GM21423 (cell line): ENCODE data around the gene HEG1.
"Not testable (repeated sequence)": the region's sequence is repeated elsewhere in the genome, so short reads cannot be mapped to it uniquely, and the experiment has no call there.

Experiments
- ATAC-seq: cut with Tn5 transposase; IDR thresholded peaks from one replicate; pipeline ENCODE4 v1.9.1; 2021; ENCODE audit warnings: mild to moderate bottlenecking, moderate library complexity; ENCODE audit not compliant: unreplicated experiment

The HEG1 gene

GRCh38 chr3:124960105-124960504, 95.7 kb downstream of the HEG1 start:
- ATAC-seq, result no peak

GRCh38 chr3:124957951-124958350, 97.8 kb downstream of the HEG1 start:
- not testable (repeated sequence) for ATAC-seq

GRCh38 chr3:124952282-124952855, 103.4 kb downstream of the HEG1 start:
- ATAC-seq, result no peak

GRCh38 chr3:124951511-124952281, 104.1 kb downstream of the HEG1 start:
- no peak for ATAC-seq

- no peak for ATAC-seq
Measured at GRCh38 chr3:124950026-124950425, 105.8 kb downstream of the HEG1 start.

GRCh38 chr3:124942613-124943012, 113.2 kb downstream of the HEG1 start:
- no peak for ATAC-seq

- ATAC-seq, result no peak
Measured at GRCh38 chr3:124941771-124942170, 114.0 kb downstream of the HEG1 start.

- ATAC-seq, result no peak
Measured at GRCh38 chr3:124939661-124940060, 116.1 kb downstream of the HEG1 start.

- ATAC-seq, result no peak
Measured at GRCh38 chr3:124938896-124939295, 116.9 kb downstream of the HEG1 start.

GRCh38 chr3:124937049-124937448, 118.7 kb downstream of the HEG1 start:
- no peak for ATAC-seq

- no peak for ATAC-seq
Measured at GRCh38 chr3:124935794-124936542, 119.8 kb downstream of the HEG1 start.

GRCh38 chr3:124935264-124935663, 120.5 kb downstream of the HEG1 start:
- peak; percentile 55 for ATAC-seq

GRCh38 chr3:124934577-124934976, 121.2 kb downstream of the HEG1 start, which contains the start of gene MUC13:
Gene MUC13 (minus strand): TSS chr3:124934751. CDS start chr3:124934712, 39 bp downstream.
- ATAC-seq, result no peak

- ATAC-seq, result no peak
Measured at GRCh38 chr3:124928333-124929202, 127.2 kb downstream of the HEG1 start.

- peak; percentile 84 for ATAC-seq
Measured at GRCh38 chr3:124927574-124928045, 128.2 kb downstream of the HEG1 start.

GRCh38 chr3:124926426-124927101, 129.2 kb downstream of the HEG1 start:
- ATAC-seq, result no peak

- ATAC-seq, result no peak
Measured at GRCh38 chr3:124924741-124925140, 131.1 kb downstream of the HEG1 start.

- ATAC-seq, result no peak
Measured at GRCh38 chr3:124923833-124924232, 132.0 kb downstream of the HEG1 start.

GRCh38 chr3:124920718-124921117, 135.1 kb downstream of the HEG1 start:
- no peak for ATAC-seq

- no peak for ATAC-seq
Measured at GRCh38 chr3:124919756-124920155, 136.0 kb downstream of the HEG1 start.
